ENCODE data around the gene MCM8. TPM values are rescaled to one million over a fixed set of nuclear protein-coding genes. Genes with fewer than 3 reads are reported as not detected.

MCM8 gene
- total RNA-seq (2022) (18.4 and 20.6 TPM in 2 replicates), Bru-seq, nascent RNA (percentile 82 among the genes with signal in this experiment), BruChase-seq, experiment 1, labeled RNA remaining after a 6-hour chase (percentile 76 among the genes with signal in this experiment), BruChase-seq, experiment 2, labeled RNA remaining after a 2-hour chase (percentile 82 among the genes with signal in this experiment)
- long read RNA-seq, partial matches to known transcripts, result 1 of 1 reads
- long read RNA-seq, other reads (novel, unspliced or antisense), result 0 of 1 reads

DNA sequence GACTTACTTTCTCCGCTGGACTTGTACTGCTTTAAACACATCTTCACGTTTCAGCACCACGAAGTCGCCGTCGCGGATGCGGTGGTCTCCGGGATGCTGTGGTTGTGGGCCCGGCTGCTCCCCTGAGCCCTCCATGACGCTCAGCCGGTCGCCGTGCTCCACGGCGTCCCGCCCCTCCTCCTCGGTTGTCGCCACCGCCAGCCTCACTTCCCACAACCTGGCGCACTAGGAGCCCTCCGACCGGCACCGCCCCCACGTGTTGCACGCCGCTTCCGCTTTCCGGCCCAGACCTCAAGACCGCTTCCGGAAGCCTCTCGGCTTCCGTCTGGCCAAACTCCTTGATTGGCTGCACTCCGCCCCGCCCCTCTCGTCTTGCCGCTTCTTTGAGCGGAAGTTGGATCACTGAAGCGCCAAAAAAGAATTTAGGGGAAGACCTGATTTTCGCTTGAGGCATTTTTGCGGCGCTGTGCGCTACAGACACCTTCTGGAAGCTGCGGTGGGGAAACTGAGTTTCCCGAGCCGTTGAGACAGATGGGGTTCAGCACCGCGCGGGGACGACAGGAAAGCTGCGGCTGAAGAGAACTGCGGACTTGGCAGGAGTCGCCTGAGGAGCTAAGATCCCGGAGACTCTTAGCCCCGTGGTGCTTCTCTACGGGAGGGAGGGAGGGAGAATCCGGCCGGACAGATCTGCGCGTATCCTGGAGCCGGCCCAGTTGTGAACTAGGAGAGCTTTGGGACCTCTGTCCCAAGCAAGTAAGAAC lies at the start of gene MCM8, which contains the start of gene TRMT6:
MCM8 (plus strand) TSS at position 382 of the 761 bp plus-strand sequence. CDS start 1,364 bp downstream, outside the sequence.
TRMT6 (minus strand) TSS at position 263 of the 761 bp plus-strand sequence; CDS start at position 135, 128 bp downstream.
- Mint-ChIP-seq H3K9me3 (ENCODE audit: low read depth, unreplicated experiment) (no peaks in the 10 kb centered on the region), H3K4me1 (ENCODE audit: low read depth, unreplicated experiment) (peaks cover 8% of the 10 kb centered on the region), H3K27ac (ENCODE audit: unreplicated experiment) (peak within 1 kb of the TSS; percentile 94), H3K36me3 (ENCODE audit: insufficient read depth, unreplicated experiment) (peaks cover 37% of the 10 kb centered on the region), H3K4me3 (ENCODE audit: low read depth, unreplicated experiment) (peak within 1 kb of the TSS; percentile 97), H3K27me3 (ENCODE audit: unreplicated experiment) (no peaks in the 10 kb centered on the region)
- intact Hi-C loops (cut with micrococcal nuclease; ENCODE audit: unreplicated experiment), result no loop called here
- DNase-seq, result peak; percentile 92
- TF ChIP-seq, protein P1, sequence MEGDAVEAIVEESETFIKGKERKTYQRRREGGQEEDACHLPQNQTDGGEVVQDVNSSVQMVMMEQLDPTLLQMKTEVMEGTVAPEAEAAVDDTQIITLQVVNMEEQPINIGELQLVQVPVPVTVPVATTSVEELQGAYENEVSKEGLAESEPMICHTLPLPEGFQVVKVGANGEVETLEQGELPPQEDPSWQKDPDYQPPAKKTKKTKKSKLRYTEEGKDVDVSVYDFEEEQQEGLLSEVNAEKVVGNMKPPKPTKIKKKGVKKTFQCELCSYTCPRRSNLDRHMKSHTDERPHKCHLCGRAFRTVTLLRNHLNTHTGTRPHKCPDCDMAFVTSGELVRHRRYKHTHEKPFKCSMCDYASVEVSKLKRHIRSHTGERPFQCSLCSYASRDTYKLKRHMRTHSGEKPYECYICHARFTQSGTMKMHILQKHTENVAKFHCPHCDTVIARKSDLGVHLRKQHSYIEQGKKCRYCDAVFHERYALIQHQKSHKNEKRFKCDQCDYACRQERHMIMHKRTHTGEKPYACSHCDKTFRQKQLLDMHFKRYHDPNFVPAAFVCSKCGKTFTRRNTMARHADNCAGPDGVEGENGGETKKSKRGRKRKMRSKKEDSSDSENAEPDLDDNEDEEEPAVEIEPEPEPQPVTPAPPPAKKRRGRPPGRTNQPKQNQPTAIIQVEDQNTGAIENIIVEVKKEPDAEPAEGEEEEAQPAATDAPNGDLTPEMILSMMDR (IDR thresholded peaks at IDR 0.05; ENCODE audit: unreplicated experiment), result no peak
- no TSS peak for BruUV-seq (replicated peaks)
- CTCF ChIA-PET, result interaction anchor here (0.6 to 1.0 kb wide), 4 partner anchors 47 to 162 kb away, joined by 3 to 7 read pairs (median 5); no protein-coding TSS in a partner anchor

DNA sequence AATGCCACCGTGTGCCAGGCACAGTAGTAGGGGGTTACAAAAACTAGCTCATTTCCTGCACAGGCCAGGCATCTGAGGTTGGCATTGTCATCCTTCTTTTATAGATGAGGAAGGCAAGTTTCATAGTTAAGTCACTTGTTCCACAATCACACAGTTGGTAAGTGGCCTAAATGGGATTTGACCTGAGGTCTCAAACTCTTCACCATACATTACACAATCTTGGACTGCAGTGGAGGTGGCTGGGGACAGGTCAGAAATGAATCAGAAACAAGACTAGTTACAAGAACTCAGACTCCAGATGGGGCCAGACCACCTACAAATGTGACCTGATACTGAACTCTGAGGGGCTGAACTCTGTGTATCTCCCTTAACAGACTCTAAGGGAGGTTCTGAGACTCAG lies 49.5 kb upstream of the MCM8 start:
- BruUV-seq (replicated peaks), result no TSS peak
- Mint-ChIP-seq H3K36me3 (ENCODE audit: insufficient read depth, unreplicated experiment) (no peaks in the 10 kb centered on the region), H3K27me3 (ENCODE audit: unreplicated experiment) (peaks cover 63% of the 10 kb centered on the region), H3K4me3 (ENCODE audit: low read depth, unreplicated experiment) (no peak overlapping the region), H3K9me3 (ENCODE audit: low read depth, unreplicated experiment) (peaks cover 3% of the 10 kb centered on the region), H3K4me1 (ENCODE audit: low read depth, unreplicated experiment) (no peaks in the 10 kb centered on the region), H3K27ac (ENCODE audit: unreplicated experiment) (no peak overlapping the region)
- intact Hi-C loops (cut with micrococcal nuclease; ENCODE audit: unreplicated experiment), result no loop called here
- TF ChIP-seq, protein P1 (IDR thresholded peaks at IDR 0.05; ENCODE audit: unreplicated experiment), result no peak
- DNase-seq, result no peak
- CTCF ChIA-PET, result no interaction called here

DNA sequence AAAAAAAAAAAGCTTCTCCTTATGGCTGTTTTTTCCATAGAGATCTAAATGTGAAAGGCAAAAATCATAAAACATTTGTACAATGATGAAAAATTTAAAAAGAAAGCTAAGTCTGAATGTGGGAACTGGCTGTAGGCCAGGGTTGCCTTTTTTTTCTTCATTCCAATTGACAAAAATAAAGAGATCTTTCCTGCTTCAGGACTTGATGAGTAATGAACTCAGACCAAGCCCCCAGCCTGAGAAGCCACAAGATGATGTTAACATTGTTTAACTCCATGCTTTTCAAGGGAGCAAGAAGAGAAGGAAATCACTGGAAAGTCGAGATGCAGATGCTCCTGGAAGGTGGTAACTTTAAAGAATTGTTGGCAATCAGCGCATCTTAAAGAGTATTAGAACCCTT lies 41.5 kb upstream of the MCM8 start:
- Mint-ChIP-seq H3K27me3 (ENCODE audit: unreplicated experiment) (peaks cover 76% of the 10 kb centered on the region), H3K27ac (ENCODE audit: unreplicated experiment) (no peak overlapping the region), H3K9me3 (ENCODE audit: low read depth, unreplicated experiment) (no peaks in the 10 kb centered on the region), H3K36me3 (ENCODE audit: insufficient read depth, unreplicated experiment) (peaks cover 6% of the 10 kb centered on the region), H3K4me3 (ENCODE audit: low read depth, unreplicated experiment) (no peak overlapping the region), H3K4me1 (ENCODE audit: low read depth, unreplicated experiment) (no peaks in the 10 kb centered on the region)
- TF ChIP-seq, protein P1 (IDR thresholded peaks at IDR 0.05; ENCODE audit: unreplicated experiment), result no peak
- DNase-seq, result no peak
- intact Hi-C loops (cut with micrococcal nuclease; ENCODE audit: unreplicated experiment), result no loop called here
- no TSS peak for BruUV-seq (replicated peaks)
- CTCF ChIA-PET, result no interaction called here

DNA sequence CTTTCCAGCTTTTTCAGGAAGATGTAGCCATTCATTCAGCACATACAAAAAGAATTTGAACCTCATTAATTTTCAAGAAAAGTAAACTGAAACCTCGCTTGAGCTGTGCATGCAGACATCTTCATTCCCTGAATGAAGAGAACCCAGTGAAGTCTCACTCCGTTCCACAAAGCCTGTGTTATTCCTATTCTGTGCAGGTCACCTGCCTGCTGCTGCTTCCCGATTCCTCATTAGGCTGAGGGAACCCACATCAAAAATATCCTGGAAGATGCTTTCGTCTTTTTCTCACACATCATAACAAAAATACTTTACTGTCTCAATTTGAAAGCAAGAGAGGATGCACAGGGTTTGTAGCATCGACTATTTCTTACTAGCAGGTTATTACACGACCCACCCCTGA lies 40.3 kb upstream of the MCM8 start:
- Mint-ChIP-seq H3K4me3 (ENCODE audit: low read depth, unreplicated experiment) (no peak overlapping the region), H3K36me3 (ENCODE audit: insufficient read depth, unreplicated experiment) (peaks cover 6% of the 10 kb centered on the region), H3K4me1 (ENCODE audit: low read depth, unreplicated experiment) (no peaks in the 10 kb centered on the region), H3K9me3 (ENCODE audit: low read depth, unreplicated experiment) (no peaks in the 10 kb centered on the region), H3K27ac (ENCODE audit: unreplicated experiment) (no peak overlapping the region), H3K27me3 (ENCODE audit: unreplicated experiment) (peaks cover 83% of the 10 kb centered on the region)
- no peak for DNase-seq
- TF ChIP-seq, protein P1 (IDR thresholded peaks at IDR 0.05; ENCODE audit: unreplicated experiment), result no peak
- CTCF ChIA-PET, result no interaction called here
- intact Hi-C loops (cut with micrococcal nuclease; ENCODE audit: unreplicated experiment), result no loop called here
- no TSS peak for BruUV-seq (replicated peaks)
